IPS DF 19.7 (cell line): Measurements from ENCODE around the gene ZBTB16.

ENCODE experiments used
- DNase-seq: peaks from one replicate; pipeline ENCODE4 v3.0.0-alpha.2; 2013; ENCODE audit warnings: low read depth, low spot score

Gene ZBTB16

GRCh38 chr11:114063829-114064201, 4.3 kb downstream of the ZBTB16 start:
- no peak for DNase-seq

DNA sequence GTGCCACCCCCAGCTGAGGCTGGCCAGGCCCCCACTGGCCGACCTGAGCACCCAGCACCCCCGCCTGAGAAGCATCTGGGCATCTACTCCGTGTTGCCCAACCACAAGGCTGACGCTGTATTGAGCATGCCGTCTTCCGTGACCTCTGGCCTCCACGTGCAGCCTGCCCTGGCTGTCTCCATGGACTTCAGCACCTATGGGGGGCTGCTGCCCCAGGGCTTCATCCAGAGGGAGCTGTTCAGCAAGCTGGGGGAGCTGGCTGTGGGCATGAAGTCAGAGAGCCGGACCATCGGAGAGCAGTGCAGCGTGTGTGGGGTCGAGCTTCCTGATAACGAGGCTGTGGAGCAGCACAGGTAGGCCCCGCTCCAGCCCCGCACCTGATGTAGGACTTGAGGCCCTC, 4.7 kb downstream of the ZBTB16 start:
- no peak for DNase-seq

GRCh38 chr11:114065094-114065493, 5.6 kb downstream of the ZBTB16 start:
- DNase-seq: no peak

GRCh38 chr11:114066046-114066648, 6.6 kb downstream of the ZBTB16 start:
- DNase-seq: no peak

- DNase-seq: no peak
Measured at GRCh38 chr11:114068327-114068726, 8.8 kb downstream of the ZBTB16 start.

DNA sequence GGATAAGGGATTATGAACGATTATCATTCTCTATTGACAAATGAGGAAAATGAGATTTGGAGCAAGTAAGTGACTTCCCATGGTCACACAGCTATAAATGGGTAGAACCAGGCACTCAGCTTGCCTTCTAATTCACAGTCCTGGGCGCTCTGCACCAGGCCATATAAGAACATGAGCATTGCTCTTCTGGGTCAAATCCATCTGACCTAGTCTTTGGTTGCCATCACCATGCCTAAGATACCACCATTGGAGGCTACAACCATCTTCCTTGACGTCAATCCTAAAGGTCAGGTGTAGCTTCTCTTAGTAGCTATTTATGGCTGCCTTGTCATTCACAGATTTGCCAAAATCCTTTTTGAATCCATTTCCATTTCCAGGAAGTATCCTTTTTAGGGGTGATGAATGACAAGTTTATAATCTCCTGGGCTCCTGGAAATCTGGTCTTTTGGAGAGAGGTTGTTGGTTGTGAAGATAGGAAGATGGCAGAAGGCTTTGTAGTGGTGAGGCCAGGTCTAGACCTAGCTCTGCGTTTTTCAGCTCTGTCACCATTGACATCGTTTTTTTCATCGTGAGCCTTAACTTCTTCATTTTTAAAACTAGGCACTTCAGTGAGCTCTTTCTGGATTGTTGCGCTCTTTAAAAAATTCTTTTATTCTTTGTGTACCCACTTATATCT, 11.1 kb downstream of the ZBTB16 start:
- no peak for DNase-seq

- DNase-seq: no peak
Measured at GRCh38 chr11:114073007-114073827, 13.7 kb downstream of the ZBTB16 start.

GRCh38 chr11:114073828-114074381, 14.4 kb downstream of the ZBTB16 start:
- DNase-seq: no peak

DNA sequence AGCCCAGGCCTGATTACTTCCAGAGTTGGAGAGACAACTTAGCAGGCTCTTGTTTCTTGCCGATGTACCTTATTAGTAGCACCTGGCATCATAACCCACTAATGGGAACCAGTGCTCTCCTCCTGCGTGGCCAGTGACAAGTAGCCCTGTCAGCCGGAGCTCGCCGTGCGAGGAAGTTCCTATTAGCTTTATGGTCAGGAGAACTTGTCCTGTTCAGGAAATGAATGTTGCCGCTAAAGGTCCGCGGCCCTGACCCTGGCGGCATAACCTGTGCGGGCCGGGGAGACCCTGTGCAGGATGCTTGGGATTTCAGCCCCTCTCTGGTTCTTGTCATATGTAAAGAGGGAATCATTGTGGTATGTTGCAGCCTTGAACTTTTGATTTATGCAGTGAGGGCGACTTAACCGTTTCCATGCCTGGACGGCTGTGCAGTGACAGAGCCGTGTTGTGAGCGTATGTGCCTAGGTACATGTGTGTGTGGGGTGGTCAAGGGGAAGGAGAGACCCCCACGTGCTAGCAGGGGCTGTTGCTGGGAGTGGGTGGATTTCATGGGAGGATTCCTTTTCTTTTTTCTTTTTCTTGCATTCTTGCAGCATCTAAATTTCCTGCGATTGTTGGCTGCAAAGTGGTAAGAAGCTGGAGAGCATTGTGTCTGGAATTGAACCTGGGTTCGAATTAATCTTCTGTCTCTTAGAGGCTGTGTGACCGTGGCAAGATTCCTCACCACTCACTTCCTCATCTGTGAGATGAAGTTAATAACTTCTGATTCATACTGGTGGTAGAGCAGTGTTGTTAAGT, 15.2 kb downstream of the ZBTB16 start:
- no peak for DNase-seq

DNA sequence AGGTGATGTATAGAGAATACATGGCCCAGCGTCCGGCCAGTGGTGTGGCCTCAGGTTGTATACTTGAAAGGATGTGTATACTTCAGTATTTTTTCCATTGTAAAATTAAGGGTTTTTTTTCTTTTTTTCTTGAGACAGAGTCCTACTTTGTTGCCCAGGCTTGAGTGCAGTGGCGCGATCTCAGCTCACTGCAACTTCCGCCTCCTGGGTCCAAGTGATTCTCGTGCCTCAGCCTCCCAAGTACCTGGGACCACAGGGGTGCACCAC, 15.8 kb downstream of the ZBTB16 start:
- DNase-seq: no peak

DNA sequence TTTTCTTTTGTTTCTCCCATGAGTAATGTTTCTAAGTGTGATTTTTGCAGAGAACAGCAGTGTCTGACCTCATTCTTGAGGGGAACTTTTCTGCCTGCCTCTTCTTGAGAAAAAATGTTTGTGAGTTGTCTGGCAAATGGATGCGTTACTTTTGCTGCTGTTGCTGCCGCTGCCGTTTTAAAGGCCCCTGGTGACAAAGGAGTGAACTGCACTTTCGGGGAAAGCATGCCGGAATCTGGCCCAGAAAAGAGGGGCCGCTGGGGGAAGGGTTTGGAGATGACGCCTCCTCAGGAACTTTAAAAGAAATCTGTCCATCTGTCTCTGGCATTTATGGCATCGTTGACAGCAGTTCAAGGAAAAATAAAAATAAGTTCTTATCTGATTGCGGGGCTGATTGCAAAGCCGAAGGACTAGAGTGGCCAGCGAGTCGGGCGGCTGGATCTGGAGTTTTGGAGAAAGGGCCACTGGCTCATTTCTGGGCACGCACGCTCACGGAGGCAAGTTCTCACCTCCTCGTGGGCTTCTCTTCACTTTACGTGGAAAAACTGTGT, 16.5 kb downstream of the ZBTB16 start:
- DNase-seq: no peak

GRCh38 chr11:114076921-114077331, 17.4 kb downstream of the ZBTB16 start:
- DNase-seq: no peak

- DNase-seq: no peak
Measured at GRCh38 chr11:114077482-114078305, 18.2 kb downstream of the ZBTB16 start.

GRCh38 chr11:114078423-114078822, 18.9 kb downstream of the ZBTB16 start:
- DNase-seq: no peak

GRCh38 chr11:114079511-114080065, 20.1 kb downstream of the ZBTB16 start:
- no peak for DNase-seq

DNA sequence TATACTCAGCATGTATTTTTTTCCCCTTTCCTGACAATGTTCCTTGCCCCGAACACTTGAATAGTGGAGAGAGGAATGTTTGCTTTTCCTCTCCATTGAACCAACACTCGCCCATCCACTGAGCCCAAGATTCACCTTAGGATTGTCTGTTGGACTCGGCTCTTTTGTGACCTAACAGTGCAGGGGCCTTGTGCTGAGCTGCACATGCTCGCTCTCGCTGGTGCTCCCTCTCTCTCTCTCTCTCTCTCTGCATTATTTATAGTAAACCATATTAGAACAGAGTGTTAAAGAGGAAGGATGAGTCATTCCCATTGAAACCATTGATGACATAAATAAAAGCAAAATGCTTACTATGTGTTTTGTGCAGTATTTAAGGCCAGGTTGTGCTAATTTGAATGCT, 20.7 kb downstream of the ZBTB16 start:
- no peak for DNase-seq

- DNase-seq: no peak
Measured at GRCh38 chr11:114080769-114081168, 21.3 kb downstream of the ZBTB16 start.

GRCh38 chr11:114081641-114082414, 22.3 kb downstream of the ZBTB16 start:
- DNase-seq: no peak

- no peak for DNase-seq
Measured at GRCh38 chr11:114082415-114082748, 22.9 kb downstream of the ZBTB16 start.

GRCh38 chr11:114082767-114083181, 23.3 kb downstream of the ZBTB16 start:
- no peak for DNase-seq
